Lower leg skin (tissue), 4 donors: ENCODE results near the gene ARHGAP23. TPM values are rescaled to one million over a fixed set of nuclear protein-coding genes. Genes with fewer than 3 reads are reported as not detected.

Source experiments
- DNase-seq, 2 donors: peaks; one replicate each; pipeline ENCODE4 v3.0.0-alpha.2; 2019; ENCODE audit warnings: low spot score in 2 of 2
- H3K4me3 ChIP-seq: fragments of 200-600 bp; sonication (generic); 2 replicates; pipeline ENCODE4 v1.5.1; 2017; ENCODE audit warnings: mild to moderate bottlenecking, low read depth; ENCODE audit not compliant: poor library complexity, severe bottlenecking
- CTCF ChIP-seq, 3 donors: fragments of 450-650 bp; IDR thresholded peaks; one replicate each; pipeline ENCODE4 v1.5.1; 2016; ENCODE audit warnings: antibody characterized with exemption in 3 of 3, mild to moderate bottlenecking in 3 of 3, moderate library complexity in 2 of 3
- POLR2A ChIP-seq, 2 donors: fragments of 450-650 bp; IDR thresholded peaks; one replicate each; pipeline ENCODE4 v1.6.1; 2016 to 2017; ENCODE audit warnings: antibody characterized with exemption in 2 of 2, mild to moderate bottlenecking in 1 of 2, moderate library complexity in 1 of 2
- WGBS, 2 donors: methylation state at CpG; one replicate each; pipeline ENCODE4 v1.1.5; 2018; 5-methylcytosine and 5-hydroxymethylcytosine counted together
- intact Hi-C: fragments of 100-400 bp; cut with DNase I; formaldehyde crosslinking; loops from one replicate; pipeline ENCODE4 v1.15.0; 2023; ENCODE audit warnings: low total_unique reads
- total RNA-seq, 4 donors: library from RNA; depleted of rRNA; stranded (reverse); fragments of >200 nt; gene quantifications; one replicate each; pipeline ENCODE4 v1.1.0, GENCODE V29; 2016

The ARHGAP23 gene
- total RNA-seq, 4 donors from 2014 or later = 127 to 201 (median 149) TPM

- H3K4me3 ChIP-seq = no peak overlapping the region
- no peak for DNase-seq
- TF ChIP-seq POLR2A (IDR thresholded peaks at IDR 0.05) (no peak), CTCF (IDR thresholded peaks at IDR 0.05) (no peak)
- 16 to 24% methylated on average over 9 of the region's 10 CpGs for WGBS, 2 donors
- intact Hi-C loops = no loop called here
Measured at GRCh38 chr17:38419508-38419981, 8.7 kb upstream of the ARHGAP23 start.

- TF ChIP-seq CTCF (IDR thresholded peaks at IDR 0.05) (no peak), POLR2A (IDR thresholded peaks at IDR 0.05) (no peak)
- intact Hi-C loops = loop anchor here (10.0 kb wide), 1 partner anchor 64 kb away; no protein-coding TSS in a partner anchor
- DNase-seq = no peak
- WGBS, 2 donors = 82 to 91% methylated on average over 6 of the region's 6 CpGs
- H3K4me3 ChIP-seq = no peak overlapping the region
Measured at GRCh38 chr17:38420518-38420917, 7.7 kb upstream of the ARHGAP23 start.

- TF ChIP-seq POLR2A (IDR thresholded peaks at IDR 0.05) = no peak
- no peak for TF ChIP-seq CTCF (IDR thresholded peaks at IDR 0.05)
- intact Hi-C loops = loop anchor here (10.0 kb wide), 1 partner anchor 63 kb away; no protein-coding TSS in a partner anchor
- DNase-seq = no peak
- 19 to 34% methylated on average over 14 of the region's 14 CpGs for WGBS, 2 donors
- H3K4me3 ChIP-seq = no peak overlapping the region
Measured at GRCh38 chr17:38421171-38421841, 7.0 kb upstream of the ARHGAP23 start.

- intact Hi-C loops = loop anchor here (10.0 kb wide), 1 partner anchor 63 kb away; no protein-coding TSS in a partner anchor
- no peak overlapping the region for H3K4me3 ChIP-seq
- DNase-seq = no peak
- WGBS, 2 donors = 51 to 73% methylated on average over 13 of the region's 17 CpGs
- TF ChIP-seq POLR2A (IDR thresholded peaks at IDR 0.05) (no peak), CTCF (IDR thresholded peaks at IDR 0.05) (no peak)
Measured at GRCh38 chr17:38421871-38422827, 6.1 kb upstream of the ARHGAP23 start.

- WGBS, 2 donors = 50 to 62% methylated on average over 6 of the region's 6 CpGs
- DNase-seq = no peak
- intact Hi-C loops = loop anchor here (10.0 kb wide), 1 partner anchor 60 kb away; no protein-coding TSS in a partner anchor
- TF ChIP-seq CTCF (IDR thresholded peaks at IDR 0.05) (no peak), POLR2A (IDR thresholded peaks at IDR 0.05) (no peak)
- H3K4me3 ChIP-seq = no peak overlapping the region
Measured at GRCh38 chr17:38424297-38424972, 3.8 kb upstream of the ARHGAP23 start.
